Keratinocyte (primary cell): ENCODE data around the gene PDX1. TPM values are rescaled to one million over a fixed set of nuclear protein-coding genes. Genes with fewer than 3 reads are reported as not detected.

Source experiments
- DNase-seq: peaks from one replicate; pipeline ENCODE4 v3.0.0-alpha.2; 2011; ENCODE audit warnings: low read depth, missing footprints, low spot score
- FAIRE-seq: peaks from 2 replicates; lab custom pipeline; 2011; peaks lifted over from hg19 to GRCh38; lab: Jason Lieb, UNC
- H2AFZ ChIP-seq: 2 replicates; pipeline ENCODE4 v1.6.0; 2012; ENCODE audit warnings: low read length, control low read depth, inconsistent platforms; ENCODE audit not compliant: control insufficient read depth
- H3K27ac ChIP-seq: 2 replicates; pipeline ENCODE4 v1.5.1; 2011; ENCODE audit warnings: low read length; ENCODE audit not compliant: control insufficient read depth, insufficient read depth
- H3K27me3 ChIP-seq: 3 replicates; pipeline ENCODE4 v1.6.0; 2011; ENCODE audit warnings: low read length; ENCODE audit not compliant: control insufficient read depth, insufficient read depth; ENCODE audit errors: extremely low read depth
- H3K36me3 ChIP-seq, 2 experiments: 2 replicates in 1 of 2; 3 replicates in 1 of 2; pipeline ENCODE4 v1.5.1; 2011; ENCODE audit warnings: low read length in 2 of 2, mild to moderate bottlenecking in 1 of 2; ENCODE audit not compliant: control insufficient read depth in 2 of 2, insufficient read depth in 2 of 2; ENCODE audit errors: extremely low read depth in 1 of 2
- H3K4me1 ChIP-seq: 3 replicates; pipeline ENCODE4 v1.5.1; 2011; ENCODE audit warnings: low read length; ENCODE audit not compliant: control insufficient read depth, insufficient read depth; ENCODE audit errors: extremely low read depth
- H3K4me2 ChIP-seq: 3 replicates; pipeline ENCODE4 v1.6.0; 2011; ENCODE audit warnings: low read depth, low read length; ENCODE audit not compliant: control insufficient read depth, insufficient read depth; ENCODE audit errors: extremely low read depth
- H3K4me3 ChIP-seq, 3 experiments: fragments of 200-600 bp in 1 of 3; sonication (generic) in 1 of 3; 2 replicates in 2 of 3; 3 replicates in 1 of 3; pipeline ENCODE4 v1.5.1; 2011 to 2016; ENCODE audit warnings: low read length in 3 of 3, mild to moderate bottlenecking in 3 of 3, control low read depth in 2 of 3, inconsistent platforms in 1 of 3, low read depth in 1 of 3, mixed read lengths in 1 of 3, mixed run types in 1 of 3, moderate library complexity in 1 of 3; ENCODE audit not compliant: control insufficient read depth in 2 of 3, insufficient read depth in 2 of 3; ENCODE audit errors: extremely low read depth in 1 of 3
- H3K79me2 ChIP-seq: 2 replicates; pipeline ENCODE4 v1.6.0; 2012; ENCODE audit warnings: low read length; ENCODE audit not compliant: control insufficient read depth, insufficient read depth
- H3K9ac ChIP-seq: 3 replicates; pipeline ENCODE4 v1.6.0; 2011; ENCODE audit warnings: low read length; ENCODE audit not compliant: control insufficient read depth, insufficient read depth; ENCODE audit errors: extremely low read depth
- H3K9me1 ChIP-seq: 3 replicates; pipeline ENCODE4 v1.6.0; 2011; ENCODE audit warnings: low read length; ENCODE audit not compliant: control insufficient read depth, insufficient read depth; ENCODE audit errors: extremely low read depth
- H3K9me3 ChIP-seq: 2 replicates; pipeline ENCODE4 v1.5.1; 2012; ENCODE audit warnings: low read depth, low read length; ENCODE audit not compliant: control insufficient read depth
- H4K20me1 ChIP-seq: 3 replicates; pipeline ENCODE4 v1.6.0; 2011; ENCODE audit warnings: low read length; ENCODE audit not compliant: control insufficient read depth, insufficient read depth; ENCODE audit errors: extremely low read depth
- CTCF ChIP-seq, 3 experiments: IDR thresholded peaks in 1 of 3; conservative IDR thresholded peaks in 1 of 3; optimal IDR thresholded peaks in 1 of 3; 2 replicates in 2 of 3; 3 replicates in 1 of 3; pipeline versions ENCODE3 to v1.5.1; 2011; ENCODE audit warnings: low read length in 3 of 3, mild to moderate bottlenecking in 3 of 3, moderate library complexity in 2 of 3, control low read depth in 1 of 3, inconsistent platforms in 1 of 3; ENCODE audit not compliant: insufficient read depth in 2 of 3; ENCODE audit errors: extremely low read depth in 1 of 3
- EZH2 ChIP-seq: IDR thresholded peaks from one replicate; pipeline ENCODE4 v1.6.1; 2012; ENCODE audit warnings: inconsistent platforms, mild to moderate bottlenecking, low read length, moderate library complexity
- dilution Hi-C: fragments of 300-500 bp; cut with MboI; formaldehyde crosslinking; loops from one replicate; pipeline ENCODE4 v1.7.0; 2020; ENCODE audit warnings: low sequenced_read_pairs; ENCODE audit not compliant: extremely low pct_ligation_motif_present
- polyA plus RNA-seq, 5 experiments: library from polyadenylated mRNA; depleted of rRNA in 3 of 5; stranded (reverse) in 3 of 5; stranded (forward) in 1 of 5; unstranded in 1 of 5; fragments of >200 nt; gene quantifications; 1 replicate in 1 of 5; 2 replicates in 3 of 5; 3 replicates in 1 of 5; pipeline versions ENCODE4 v1.2.1 to v1.2.3, GENCODE V29; 2011 to 2012; ENCODE audit warnings: missing spikeins in 2 of 5, low read depth in 1 of 5, low replicate concordance in 1 of 5

Gene PDX1
- polyA plus RNA-seq, 1 donor (not counting 4 experiments of a cell fraction or from before 2014, with no cell fraction given) = not detected

- no peak for DNase-seq
- TF ChIP-seq EZH2 (no peak), CTCF (optimal IDR thresholded peaks at IDR 0.05 in 1 of 3, IDR thresholded peaks at IDR 0.05 in 1 of 3, conservative IDR thresholded peaks at IDR 0.05 in 1 of 3; ENCODE audit: extremely low read depth in 1 of 3, insufficient read depth in 2 of 3, low read length in 3 of 3) (no peak)
- H3K27ac ChIP-seq = no peak overlapping the region
- H3K79me2 ChIP-seq = no peaks in the 10 kb centered on the region
- H3K9ac ChIP-seq = no peak overlapping the region
- no peaks in the 10 kb centered on the region for H4K20me1 ChIP-seq
- no peak overlapping the region for H3K4me3 ChIP-seq
- no peak overlapping the region for H3K4me2 ChIP-seq
- H2AFZ ChIP-seq = no peak overlapping the region
- no peaks in the 10 kb centered on the region for H3K4me1 ChIP-seq
- dilution Hi-C loops = no loop called here
- H3K9me3 ChIP-seq = no peaks in the 10 kb centered on the region
- peaks cover 25% of the 10 kb centered on the region for H3K27me3 ChIP-seq
- H3K36me3 ChIP-seq = no peaks in the 10 kb centered on the region
- no peak for FAIRE-seq
- H3K9me1 ChIP-seq = no peaks in the 10 kb centered on the region
Observed at GRCh38 chr13:27911521-27911920, 8.3 kb upstream of the PDX1 start.

GRCh38 chr13:27913160-27913559 is 6.6 kb upstream of the PDX1 start:
- Histone ChIP-seq H3K27me3 (peaks cover 31% of the 10 kb centered on the region), H3K4me2 (no peak overlapping the region), H4K20me1 (no peaks in the 10 kb centered on the region), H3K9me1 (no peaks in the 10 kb centered on the region), H3K27ac (no peak overlapping the region), H3K9me3 (peaks cover 2% of the 10 kb centered on the region), H3K4me3 (no peak overlapping the region), H2AFZ (no peak overlapping the region), H3K9ac (no peak overlapping the region), H3K79me2 (no peaks in the 10 kb centered on the region), H3K36me3 (no peaks in the 10 kb centered on the region), H3K4me1 (no peaks in the 10 kb centered on the region)
- FAIRE-seq = no peak
- no peak for DNase-seq
- dilution Hi-C loops = no loop called here
- TF ChIP-seq EZH2 = no peak
- TF ChIP-seq CTCF (optimal IDR thresholded peaks at IDR 0.05 in 1 of 3, IDR thresholded peaks at IDR 0.05 in 1 of 3, conservative IDR thresholded peaks at IDR 0.05 in 1 of 3; ENCODE audit: extremely low read depth in 1 of 3, insufficient read depth in 2 of 3, low read length in 3 of 3) = no peak
